Posterior vena cava (tissue), 2 donors: ENCODE results near the gene MCRIP2. TPM values are rescaled to one million over a fixed set of nuclear protein-coding genes. Genes with fewer than 3 reads are reported as not detected.

Experiments
- DNase-seq: peaks from one replicate; pipeline ENCODE4 v3.0.0-alpha.2; 2020; ENCODE audit warnings: low spot score
- intact Hi-C, 2 donors: fragments of 100-400 bp; cut with DNase I; formaldehyde crosslinking; loops; one replicate each; pipeline versions ENCODE4 v1.14.1 to v1.14.2; 2022 to 2023
- total RNA-seq, 2 donors: library from RNA; stranded (reverse); fragmentation: NEBNext Ultra II Directional; extraction: Animal tissue kit (Norgen Biotek cat#: 25700); gene quantifications; one replicate each; pipeline ENCODE4 v1.2.1, GENCODE V29; 2021
- donor health status: DM: yes; HTN: yes; CAD: no.
- donor health status: DM: yes; HTN: yes; CAD: no.

MCRIP2 gene
- total RNA-seq, 2 donors from 2014 or later = 19.0 to 21.5 TPM

- intact Hi-C loops = loop anchor here in 1 of 2 donors (5.0 kb wide), 1 partner anchor 83 kb away; no protein-coding TSS in a partner anchor
- DNase-seq = no peak
Measured at GRCh38 chr16:660132-660458, 18.5 kb downstream of the MCRIP2 start.

DNA sequence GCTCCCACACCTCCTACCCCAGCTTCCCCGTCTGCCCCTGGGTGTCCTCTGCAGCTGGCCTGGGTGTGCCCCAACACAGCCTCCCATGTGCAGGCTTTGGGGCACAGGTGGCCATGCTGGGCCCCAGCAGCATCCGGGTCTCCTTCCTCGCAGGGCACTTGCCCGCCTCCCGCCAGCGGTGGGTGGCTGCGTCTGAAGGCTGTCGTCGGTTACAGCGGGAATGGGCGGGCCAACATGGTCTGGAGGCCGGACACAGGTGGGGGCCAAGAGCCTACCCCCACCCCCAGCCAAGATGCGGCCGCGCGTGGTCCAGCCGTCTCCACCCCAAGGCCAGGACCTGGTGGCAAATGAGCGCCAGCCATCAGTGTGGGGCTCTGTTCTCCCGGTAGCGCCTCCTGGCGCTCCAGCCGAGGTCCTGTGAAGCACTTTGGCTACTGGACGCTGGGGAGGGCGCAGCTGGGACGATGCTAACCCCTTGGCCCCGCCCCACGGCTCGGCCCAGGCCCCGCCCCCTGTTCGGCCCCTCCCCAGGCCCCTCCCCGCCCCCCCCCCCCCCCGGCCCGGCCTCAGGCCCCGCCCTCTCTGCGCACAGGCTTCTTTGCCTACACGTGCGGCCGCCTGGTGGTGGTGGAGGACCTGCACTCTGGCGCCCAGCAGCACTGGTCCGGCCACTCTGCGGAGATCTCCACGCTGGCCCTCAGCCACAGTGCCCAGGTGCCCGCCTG is 19.0 kb downstream of the MCRIP2 start:
- intact Hi-C loops = loop anchor here in 1 of 2 donors (5.0 kb wide), 1 partner anchor 83 kb away; no protein-coding TSS in a partner anchor
- peak; percentile 97 for DNase-seq

GRCh38 chr16:661184-661821 is 19.7 kb downstream of the MCRIP2 start:
- DNase-seq = no peak
- intact Hi-C loops = loop anchor here in 1 of 2 donors (5.0 kb wide), 1 partner anchor 84 kb away; no protein-coding TSS in a partner anchor

DNA sequence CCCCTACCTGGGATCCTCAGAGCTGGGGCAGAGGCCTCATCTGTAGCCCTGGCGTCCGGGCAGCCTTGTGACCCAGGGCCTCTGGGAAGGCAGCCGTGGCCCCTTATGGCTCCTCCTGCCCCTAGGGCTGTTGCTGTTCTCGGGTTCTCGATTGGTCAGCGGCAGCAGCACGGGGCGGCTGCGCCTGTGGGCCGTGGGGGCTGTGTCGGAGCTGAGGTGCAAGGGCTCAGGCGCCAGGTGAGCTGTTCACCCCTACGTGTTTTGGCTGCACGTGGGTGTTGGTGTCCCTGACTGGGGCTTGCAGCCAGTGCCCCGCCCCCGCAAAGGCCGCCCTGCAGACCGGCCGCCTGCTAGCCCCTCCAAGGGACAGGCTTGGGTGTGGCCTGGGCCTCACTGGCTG is 20.5 kb downstream of the MCRIP2 start:
- intact Hi-C loops = loop anchor here in 1 of 2 donors (5.0 kb wide), 1 partner anchor 85 kb away; no protein-coding TSS in a partner anchor
- no peak for DNase-seq

- no peak for DNase-seq
- intact Hi-C loops = loop anchor here in 1 of 2 donors (5.0 kb wide), 1 partner anchor 85 kb away; no protein-coding TSS in a partner anchor
Measured at GRCh38 chr16:662597-662996, 21.0 kb downstream of the MCRIP2 start.

- intact Hi-C loops = no loop called here
Measured at GRCh38 chr16:666572-666971, 24.9 kb downstream of the MCRIP2 start.

DNA sequence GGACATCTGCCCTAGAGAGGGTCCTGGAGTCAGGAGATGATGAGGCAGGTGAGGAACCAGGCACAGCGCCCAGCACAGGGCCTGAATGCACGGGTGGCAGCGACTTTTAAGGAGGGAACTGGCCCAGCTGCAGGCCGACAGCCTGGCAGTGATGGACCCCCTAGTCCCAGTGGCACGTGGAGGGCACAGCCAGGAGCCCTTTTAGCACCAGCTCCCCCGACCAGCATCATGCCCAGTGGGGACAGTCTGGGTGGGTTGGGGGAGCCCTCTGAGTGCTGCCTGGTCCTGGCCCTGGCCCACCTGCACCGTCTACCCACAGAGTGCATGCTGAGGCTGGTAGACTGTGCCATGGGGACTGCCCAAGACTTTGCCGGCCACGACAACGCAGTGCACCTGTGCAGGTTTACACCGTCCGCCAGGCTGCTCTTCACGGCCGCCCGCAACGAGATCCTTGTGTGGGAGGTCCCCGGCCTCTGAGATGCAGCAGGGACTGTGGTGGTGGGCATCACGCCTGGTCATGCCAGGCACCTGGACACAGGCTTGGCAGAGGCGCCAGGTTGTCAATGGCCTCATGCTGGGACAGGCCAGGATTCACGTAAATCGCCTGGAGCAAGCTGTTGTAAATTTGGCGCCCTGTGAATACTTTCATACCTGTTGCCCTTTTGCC is 25.6 kb downstream of the MCRIP2 start:
- DNase-seq = no peak
- intact Hi-C loops = no loop called here

More at GRCh38 chr16:666572-666971, 24.9 kb downstream of the MCRIP2 start:
- no peak for DNase-seq

DNA sequence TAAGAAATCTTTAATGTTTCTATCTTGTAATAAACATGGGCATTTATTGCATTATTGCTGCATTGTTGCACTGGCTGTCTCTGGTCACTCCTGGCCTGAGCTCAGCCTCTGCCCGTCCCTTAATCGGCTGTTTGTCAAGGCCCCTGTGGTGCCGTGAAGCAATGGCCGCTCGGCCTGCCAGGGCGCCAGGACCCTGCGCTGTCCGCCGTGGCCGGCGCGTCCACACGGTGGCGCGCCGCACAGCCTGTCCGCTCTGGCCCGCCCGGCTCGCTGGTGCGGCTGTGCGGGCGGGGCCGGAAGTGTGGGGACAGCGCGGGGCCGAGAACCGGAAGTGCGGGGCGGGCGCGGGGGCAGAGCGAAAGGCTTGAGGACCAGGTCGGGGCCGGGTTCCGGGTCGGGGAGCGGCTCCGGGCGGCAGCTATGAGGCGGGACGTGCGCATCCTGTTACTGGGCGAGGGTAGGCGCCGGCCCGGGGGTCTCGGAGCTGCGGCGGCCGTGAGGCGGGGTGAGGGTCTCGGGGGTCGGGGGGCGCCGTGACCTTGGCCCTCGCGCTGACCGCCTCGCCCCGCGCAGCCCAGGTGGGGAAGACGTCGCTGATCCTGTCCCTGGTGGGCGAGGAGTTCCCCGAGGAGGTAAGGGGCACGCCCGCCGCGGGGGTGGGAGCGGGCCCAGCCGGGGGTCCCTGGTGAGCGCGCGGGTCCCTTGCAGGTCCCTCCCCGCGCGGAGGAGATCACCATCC is 26.3 kb downstream of the MCRIP2 start, which contains the start of gene RHOT2:
Gene RHOT2, plus strand, starts transcription at position 353 of the 739 bp plus-strand sequence. Its CDS starts 68 bp downstream, at position 421.
- peak; percentile 98 for DNase-seq
- intact Hi-C loops = no loop called here

GRCh38 chr16:668519-669171 is 27.0 kb downstream of the MCRIP2 start:
- no peak for DNase-seq
- intact Hi-C loops = no loop called here

DNA sequence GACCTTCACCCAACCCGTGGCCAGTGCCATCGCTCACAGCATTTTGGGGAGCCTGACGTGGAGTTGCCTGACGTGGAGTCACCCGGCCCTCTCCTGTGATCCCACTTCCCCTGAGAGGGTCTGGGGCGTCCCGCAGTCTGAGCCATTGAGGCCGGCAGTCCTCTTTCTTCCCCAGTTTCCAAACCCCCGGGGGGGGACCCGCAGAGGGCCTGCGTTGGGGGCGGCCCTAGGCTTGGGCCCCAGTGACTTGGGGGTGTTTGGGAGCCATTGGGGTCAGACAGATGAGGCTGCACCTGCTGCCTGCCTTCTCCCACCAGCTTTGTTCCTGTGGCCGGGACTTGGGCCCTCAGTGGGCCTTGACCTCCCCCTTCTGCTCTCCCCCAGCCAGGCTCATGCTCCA is 28.0 kb downstream of the MCRIP2 start:
- no peak for DNase-seq
- intact Hi-C loops = no loop called here

- intact Hi-C loops = no loop called here
Measured at GRCh38 chr16:670485-671352, 29.1 kb downstream of the MCRIP2 start.

DNA sequence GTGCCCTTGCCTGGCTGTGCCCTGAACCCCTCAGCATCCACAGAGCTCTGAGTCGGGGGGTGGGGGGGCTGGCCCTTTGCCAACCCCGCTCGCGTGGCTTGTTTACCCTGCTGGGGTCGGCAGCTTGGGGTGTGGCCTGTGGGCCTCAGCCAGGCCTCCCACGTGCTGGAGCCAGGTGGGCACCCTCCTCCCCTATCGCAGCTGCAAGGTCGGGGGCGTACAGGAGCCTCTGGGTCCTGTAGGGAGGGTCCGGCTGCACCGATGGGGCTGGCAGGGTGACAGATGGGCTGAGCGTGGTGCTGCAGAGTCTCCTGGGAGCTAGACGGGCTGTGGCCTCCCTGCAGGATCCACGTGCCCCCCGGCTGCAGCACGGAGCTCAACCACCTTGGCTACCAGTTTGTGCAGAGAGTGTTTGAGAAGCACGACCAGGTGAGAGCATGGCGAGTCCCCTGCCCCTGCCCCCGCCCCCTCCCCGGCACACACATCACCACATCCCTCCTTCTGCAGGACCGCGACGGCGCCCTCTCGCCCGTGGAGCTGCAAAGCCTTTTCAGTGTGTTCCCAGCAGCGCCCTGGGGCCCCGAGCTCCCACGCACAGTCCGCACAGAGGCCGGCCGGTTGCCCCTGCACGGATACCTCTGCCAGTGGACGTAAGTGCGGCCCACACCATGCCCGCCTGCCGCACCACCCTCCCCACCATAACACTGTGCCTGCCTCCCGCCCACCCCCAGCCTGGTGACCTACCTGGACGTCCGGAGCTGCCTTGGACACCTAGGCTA is 29.9 kb downstream of the MCRIP2 start:
- no peak for DNase-seq
- intact Hi-C loops = no loop called here

More at GRCh38 chr16:670485-671352, 29.1 kb downstream of the MCRIP2 start:
- no peak for DNase-seq

GRCh38 chr16:672371-672770 is 30.7 kb downstream of the MCRIP2 start:
- intact Hi-C loops = no loop called here
- DNase-seq = no peak

DNA sequence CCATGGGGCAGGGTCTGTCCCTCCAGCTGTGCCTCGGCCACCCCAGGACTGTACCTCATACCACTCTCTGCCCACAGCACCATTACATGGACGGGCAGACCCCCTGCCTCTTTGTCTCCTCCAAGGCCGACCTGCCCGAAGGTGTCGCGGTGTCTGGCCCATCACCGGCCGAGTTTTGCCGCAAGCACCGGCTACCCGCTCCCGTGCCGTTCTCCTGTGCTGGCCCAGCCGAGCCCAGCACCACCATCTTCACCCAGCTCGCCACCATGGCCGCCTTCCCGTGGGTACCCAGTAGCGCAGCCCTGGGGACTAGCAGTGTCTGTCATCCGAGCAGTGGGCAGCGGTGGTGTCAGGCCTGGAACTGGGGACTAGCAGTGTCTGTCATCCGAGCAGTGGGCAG is 31.2 kb downstream of the MCRIP2 start:
- intact Hi-C loops = no loop called here
- DNase-seq = no peak

- intact Hi-C loops = no loop called here
Measured at GRCh38 chr16:673399-673991, 31.9 kb downstream of the MCRIP2 start.

GRCh38 chr16:674214-674881 is 32.7 kb downstream of the MCRIP2 start:
- DNase-seq = no peak
- intact Hi-C loops = no loop called here

More at GRCh38 chr16:673399-673991, 31.9 kb downstream of the MCRIP2 start:
- DNase-seq = no peak
